Neural cell (in vitro differentiated cells): ENCODE data around the gene FBXO11. TPM values are rescaled to one million over a fixed set of nuclear protein-coding genes. Genes with fewer than 3 reads are reported as not detected.

Source experiments
- H2AFZ ChIP-seq: fragments of 200-600, 300-800 bp; sonication (generic), shearing (Covaris generic); 2 replicates; pipeline ENCODE4 v1.6.0; 2014; ENCODE audit warnings: low read depth, mild to moderate bottlenecking, antibody characterized with exemption, low read length, moderate library complexity
- H3F3A ChIP-seq: fragments of 200-600 bp; shearing (Covaris generic); 2 replicates; pipeline ENCODE4 v1.6.1; 2016; ENCODE audit warnings: mild to moderate bottlenecking, moderate library complexity, mixed read lengths, antibody characterized with exemption, low read length; ENCODE audit not compliant: insufficient read depth, poor library complexity, severe bottlenecking
- H3K27ac ChIP-seq: fragments of 200-600, 300-800 bp; sonication (generic), shearing (Covaris generic); 2 replicates; pipeline ENCODE4 v1.5.1; 2014; ENCODE audit warnings: mild to moderate bottlenecking, low read length, moderate library complexity
- H3K27me3 ChIP-seq: fragments of 300-800, 200-600 bp; sonication (generic), shearing (Covaris generic); 2 replicates; pipeline ENCODE4 v1.6.0; 2014; ENCODE audit warnings: mild to moderate bottlenecking, low read depth, low read length, moderate library complexity; ENCODE audit not compliant: insufficient read depth
- H3K36me3 ChIP-seq: fragments of 300-800, 200-600 bp; sonication (generic), shearing (Covaris generic); 2 replicates; pipeline ENCODE4 v1.5.1; 2014; ENCODE audit warnings: mild to moderate bottlenecking, antibody characterized with exemption, low read length, moderate library complexity; ENCODE audit not compliant: insufficient read depth
- H3K4me2 ChIP-seq: fragments of 300-800, 200-600 bp; sonication (generic), shearing (Covaris generic); 2 replicates; pipeline ENCODE4 v1.6.0; 2014; ENCODE audit warnings: mild to moderate bottlenecking, low read length
- H3K4me3 ChIP-seq: fragments of 300-800, 200-600 bp; sonication (generic), shearing (Covaris generic); 2 replicates; pipeline ENCODE4 v1.5.1; 2014; ENCODE audit warnings: mild to moderate bottlenecking, low read length, moderate library complexity
- H3K79me2 ChIP-seq: fragments of 200-600 bp; shearing (Covaris generic); replicated peaks from 2 replicates; pipeline ENCODE4 v1.6.0; 2014; ENCODE audit warnings: mild to moderate bottlenecking, low read length, moderate library complexity; ENCODE audit not compliant: insufficient read depth
- H3K9ac ChIP-seq: fragments of 300-800, 200-600 bp; sonication (generic), shearing (Covaris generic); 2 replicates; pipeline ENCODE4 v1.6.1; 2016; ENCODE audit warnings: mild to moderate bottlenecking, low read length, mixed read lengths
- H3K9me2 ChIP-seq: fragments of 200-600 bp; shearing (Covaris generic); 2 replicates; pipeline ENCODE4 v1.6.1; 2016; ENCODE audit warnings: mild to moderate bottlenecking, low read length, mixed read lengths; ENCODE audit not compliant: insufficient read depth
- H3K9me3 ChIP-seq: fragments of 200-600, 300-800 bp; sonication (generic), shearing (Covaris generic); 2 replicates; pipeline ENCODE4 v1.6.1; 2016; ENCODE audit warnings: mild to moderate bottlenecking, mixed run types, low read length, moderate library complexity, mixed read lengths
- H4K20me1 ChIP-seq: fragments of 200-600 bp; shearing (Covaris generic); 2 replicates; pipeline ENCODE4 v1.6.1; 2016; ENCODE audit warnings: mild to moderate bottlenecking, mixed run types; ENCODE audit not compliant: insufficient read depth
- CTCF ChIP-seq: fragments of 450-650 bp; IDR thresholded peaks from 2 replicates; pipeline ENCODE4 v1.5.1; 2014; ENCODE audit warnings: antibody characterized with exemption, mild to moderate bottlenecking, moderate library complexity; ENCODE audit not compliant: poor library complexity, severe bottlenecking
- EP300 ChIP-seq: fragments of 450-650 bp; conservative IDR thresholded peaks from 2 replicates; pipeline ENCODE4 v1.6.1; 2014; ENCODE audit warnings: antibody characterized with exemption, mild to moderate bottlenecking, moderate library complexity; ENCODE audit not compliant: poor library complexity, severe bottlenecking
- EZH2 ChIP-seq: fragments of 200-600, 300-800 bp; shearing (Covaris generic), sonication (generic); IDR thresholded peaks from 2 replicates; pipeline ENCODE4 v1.6.1; 2014; ENCODE audit warnings: antibody characterized with exemption, low read length, borderline replicate concordance, mild to moderate bottlenecking; ENCODE audit not compliant: insufficient read depth, poor library complexity, severe bottlenecking
- MXI1 ChIP-seq: fragments of 450-650 bp; conservative IDR thresholded peaks from 2 replicates; pipeline ENCODE4 v1.6.1; 2014; ENCODE audit warnings: antibody characterized with exemption, mild to moderate bottlenecking; ENCODE audit not compliant: poor library complexity, severe bottlenecking
- POLR2AphosphoS5 ChIP-seq: IDR thresholded peaks from 2 replicates; pipeline ENCODE4 v1.6.1; 2012
- RAD21 ChIP-seq: fragments of 450-650 bp; conservative IDR thresholded peaks from 2 replicates; pipeline ENCODE4 v1.6.1; 2014; ENCODE audit warnings: antibody characterized with exemption, mild to moderate bottlenecking, moderate library complexity
- REST ChIP-seq: IDR thresholded peaks from 2 replicates; pipeline ENCODE4 v1.6.1; 2012; ENCODE audit warnings: borderline replicate concordance
- SMC3 ChIP-seq: fragments of 450-650 bp; conservative IDR thresholded peaks from 2 replicates; pipeline ENCODE4 v1.6.1; 2014; ENCODE audit warnings: antibody characterized with exemption, mild to moderate bottlenecking, moderate library complexity; ENCODE audit not compliant: poor library complexity
- TAF1 ChIP-seq: IDR thresholded peaks from 2 replicates; pipeline ENCODE4 v1.6.1; 2012; ENCODE audit warnings: low read depth
- polyA plus RNA-seq: library from polyadenylated mRNA; depleted of rRNA; stranded (reverse); fragments of >200 nt; gene quantifications from 2 replicates; pipeline ENCODE4 v1.2.3, GENCODE V29; 2014

The FBXO11 gene
- polyA plus RNA-seq, 1 donor from 2014 or later = 132 TPM

- Histone ChIP-seq H3K36me3 (no peaks in the 10 kb centered on the region), H3K79me2 (no peaks in the 10 kb centered on the region), H3K9me3 (no peaks in the 10 kb centered on the region), H3K9me2 (no peaks in the 10 kb centered on the region), H3K9ac (no peak overlapping the region), H3K4me2 (no peak overlapping the region), H3K4me3 (no peak overlapping the region), H4K20me1 (no peaks in the 10 kb centered on the region), H3F3A (no peaks in the 10 kb centered on the region), H2AFZ (no peak overlapping the region), H3K27me3 (no peaks in the 10 kb centered on the region), H3K27ac (no peak overlapping the region)
- no peak for TF ChIP-seq MXI1
- TF ChIP-seq POLR2AphosphoS5 = no peak
- no peak for TF ChIP-seq EZH2
- no peak for TF ChIP-seq CTCF
- no peak for TF ChIP-seq EP300
- TF ChIP-seq RAD21 = no peak
- TF ChIP-seq REST = no peak
- TF ChIP-seq SMC3 = no peak
- TF ChIP-seq TAF1 = no peak
Measured at GRCh38 chr2:47751856-47752414, 154.4 kb downstream of the FBXO11 start.

- H3F3A ChIP-seq = no peaks in the 10 kb centered on the region
- no peak overlapping the region for H3K4me3 ChIP-seq
- no peaks in the 10 kb centered on the region for H4K20me1 ChIP-seq
- H2AFZ ChIP-seq = no peak overlapping the region
- H3K79me2 ChIP-seq = no peaks in the 10 kb centered on the region
- H3K9ac ChIP-seq = no peak overlapping the region
- no peak overlapping the region for H3K4me2 ChIP-seq
- no peaks in the 10 kb centered on the region for H3K27me3 ChIP-seq
- no peaks in the 10 kb centered on the region for H3K36me3 ChIP-seq
- H3K9me3 ChIP-seq = no peaks in the 10 kb centered on the region
- no peak for TF ChIP-seq REST
- TF ChIP-seq CTCF = no peak
- no peak for TF ChIP-seq EP300
- TF ChIP-seq SMC3 = no peak
- TF ChIP-seq TAF1 = no peak
- no peak for TF ChIP-seq RAD21
- TF ChIP-seq POLR2AphosphoS5 = no peak
- no peak for TF ChIP-seq MXI1
- no peak overlapping the region for H3K27ac ChIP-seq
- no peaks in the 10 kb centered on the region for H3K9me2 ChIP-seq
Measured at GRCh38 chr2:47747878-47748277, 158.4 kb downstream of the FBXO11 start.
